ENCODE results near the gene CCR6. TPM values are rescaled to one million over a fixed set of nuclear protein-coding genes. Genes with fewer than 3 reads are reported as not detected.

Gene CCR6
- total and polyA plus RNA-seq, 2 of the 8 experiments (the other 6 are each of a cell fraction or from before 2014, with no cell fraction given): 0.06 TPM; not detected in 1

GRCh38 chr6:167079853-167080297 lies 43.0 kb upstream of the CCR6 start:
- Histone ChIP-seq H4K20me1 (replicated peaks in 1 of 2; ENCODE audit: control insufficient read depth in 1 of 2, insufficient read depth in 2 of 2, low read length in 2 of 2) (no peaks in the 10 kb centered on the region), H3K23me2 (ENCODE audit: low read depth, low read length) (no peaks in the 10 kb centered on the region), H3K56ac (replicated peaks; ENCODE audit: insufficient read length, low read depth, low read length) (no peak overlapping the region), H3K9me3 (ENCODE audit: insufficient read depth in 2 of 2, low read depth in 1 of 2, low read length in 1 of 2) (no peaks in the 10 kb centered on the region), H2AK5ac (ENCODE audit: low read depth, low read length) (no peak overlapping the region), H3K14ac (ENCODE audit: insufficient read length) (no peak overlapping the region), H3K36me3 (ENCODE audit: control insufficient read depth in 2 of 4, insufficient read depth in 4 of 4, low read length in 3 of 4) (no peaks in the 10 kb centered on the region), H3K27ac (ENCODE audit: low read depth, low read length) (no peak overlapping the region), H2BK15ac (ENCODE audit: low read length) (no peak overlapping the region), H3K18ac (ENCODE audit: extremely low read depth, low read length) (no peak overlapping the region), H3K79me1 (ENCODE audit: low read depth, low read length) (no peaks in the 10 kb centered on the region), H2BK20ac (ENCODE audit: low read length) (no peak overlapping the region), H4K8ac (ENCODE audit: extremely low read depth, insufficient read depth, low read length) (no peak overlapping the region), H4K5ac (ENCODE audit: insufficient read length, low read depth, low read length) (no peak overlapping the region), H3K9ac (replicated peaks in 1 of 4; ENCODE audit: extremely low read depth in 1 of 4, low read depth in 3 of 4, low read length in 3 of 4) (no peak overlapping the region), H3K79me2 (ENCODE audit: control insufficient read depth in 1 of 2, insufficient read depth in 2 of 2, low read length in 2 of 2) (no peaks in the 10 kb centered on the region), H3K4me2 (ENCODE audit: insufficient read depth in 1 of 2, low read depth in 2 of 2, low read length in 2 of 2) (no peak overlapping the region), H3K27me3 (replicated peaks in 1 of 4; ENCODE audit: control insufficient read depth in 3 of 4, extremely low read depth in 1 of 4, insufficient read depth in 3 of 4, low read length in 3 of 4) (no peaks in the 10 kb centered on the region), H2BK5ac (ENCODE audit: low read depth, low read length) (no peak overlapping the region), H4K91ac (replicated peaks; ENCODE audit: insufficient read length, low read length) (no peak overlapping the region), H3K4ac (replicated peaks; ENCODE audit: insufficient read length, low read depth, low read length) (no peak overlapping the region), H3K4me1 (replicated peaks in 1 of 4; ENCODE audit: control insufficient read depth in 3 of 4, insufficient read depth in 4 of 4, low read length in 3 of 4) (no peaks in the 10 kb centered on the region), H3K4me3 (ENCODE audit: extremely low read depth in 1 of 4, insufficient read depth in 2 of 4, low read depth in 3 of 4, low read length in 4 of 4) (no peak overlapping the region), H2AFZ (ENCODE audit: low read length) (peak overlapping the region; percentile 16; the same call in 1 of the 2 replicates), H2BK120ac (replicated peaks; ENCODE audit: low read depth, low read length) (no peak overlapping the region), H3K23ac (ENCODE audit: insufficient read length) (no peak overlapping the region), H2BK12ac (ENCODE audit: low read depth, low read length) (no peak overlapping the region)
- ChIA-PET POLR2A (ENCODE audit: partially characterized antibody) (no interaction called here), CTCF (ENCODE audit: partially characterized antibody) (no interaction called here)
- FAIRE-seq (no peak), DNase-seq (ENCODE audit: low read depth in 1 of 2, low spot score in 2 of 2) (no peak)
- 90% methylated on average over 11 of the region's 11 CpGs; no CpG with 5 or more reads in 1 of the 2 experiments for WGBS, 2 experiments (ENCODE audit: extremely low coverage in 1 of 2, insufficient coverage in 1 of 2, insufficient read length in 1 of 2, insufficient replicate concordance in 2 of 2, low coverage in 1 of 2, low lambda C conversion rate in 2 of 2, missing lambda C conversion rate in 1 of 2)
- TF ChIP-seq POLR2AphosphoS5 (IDR thresholded peaks at IDR 0.05; ENCODE audit: low read depth, low read length) (no peak), CTCF (IDR thresholded peaks at IDR 0.05; ENCODE audit: control extremely low read depth in 1 of 3, insufficient read depth in 1 of 3, low read depth in 1 of 3, low read length in 3 of 3) (peak; percentile 30 to 49 (median 44)), JUND (IDR thresholded peaks at IDR 0.05; ENCODE audit: low read length) (no peak), MAX (IDR thresholded peaks at IDR 0.05) (0 out of 2 replicates have a peak, but pooled peaks have one; percentile 25), POU5F1 (IDR thresholded peaks at IDR 0.05; ENCODE audit: low read depth, low read length) (no peak), RAD21 (IDR thresholded peaks at IDR 0.05 in 1 of 2, conservative IDR thresholded peaks at IDR 0.05 in 1 of 2; ENCODE audit: low read depth in 2 of 2, low read length in 2 of 2) (peak in 1 of 2 experiments; percentile 38; a peak in 1 of 4 replicates), CTBP2 (IDR thresholded peaks at IDR 0.05; ENCODE audit: borderline replicate concordance, insufficient read depth, insufficient read length, low read length) (no peak)
- TF ChIP-seq, protein P1, sequence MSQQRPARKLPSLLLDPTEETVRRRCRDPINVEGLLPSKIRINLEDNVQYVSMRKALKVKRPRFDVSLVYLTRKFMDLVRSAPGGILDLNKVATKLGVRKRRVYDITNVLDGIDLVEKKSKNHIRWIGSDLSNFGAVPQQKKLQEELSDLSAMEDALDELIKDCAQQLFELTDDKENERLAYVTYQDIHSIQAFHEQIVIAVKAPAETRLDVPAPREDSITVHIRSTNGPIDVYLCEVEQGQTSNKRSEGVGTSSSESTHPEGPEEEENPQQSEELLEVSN (IDR thresholded peaks at IDR 0.05): no peak

All from H1 (cell line).